ENCODE results near the gene BANK1.

The BANK1 gene

GRCh38 chr4:102120846-102121245 is 330.3 kb downstream of the BANK1 start:
- TF ChIP-seq CTCF (IDR thresholded peaks at IDR 0.05; ENCODE audit: unreplicated experiment in 3 of 3), result no peak
- Mint-ChIP-seq H3K36me3 (ENCODE audit: low read depth) (peaks cover 3% of the 10 kb centered on the region), H3K27me3 (ENCODE audit: low read depth) (no peaks in the 10 kb centered on the region), H3K4me1 (no peaks in the 10 kb centered on the region), H3K4me3 (no peak overlapping the region), H3K27ac (no peak overlapping the region), H3K9me3 (peaks cover 28% of the 10 kb centered on the region)

All from nephron (organoid).